GM18867 (cell line): Measurements from ENCODE around the gene ATP8B1.
"Not testable (repeated sequence)": the region's sequence is repeated elsewhere in the genome, so short reads cannot be mapped to it uniquely, and the experiment has no call there.

Experiments
- ATAC-seq: cut with Tn5 transposase; IDR thresholded peaks from one replicate; pipeline ENCODE4 v1.9.1; 2021; ENCODE audit warnings: mild to moderate bottlenecking, moderate library complexity; ENCODE audit not compliant: unreplicated experiment

Gene ATP8B1

DNA sequence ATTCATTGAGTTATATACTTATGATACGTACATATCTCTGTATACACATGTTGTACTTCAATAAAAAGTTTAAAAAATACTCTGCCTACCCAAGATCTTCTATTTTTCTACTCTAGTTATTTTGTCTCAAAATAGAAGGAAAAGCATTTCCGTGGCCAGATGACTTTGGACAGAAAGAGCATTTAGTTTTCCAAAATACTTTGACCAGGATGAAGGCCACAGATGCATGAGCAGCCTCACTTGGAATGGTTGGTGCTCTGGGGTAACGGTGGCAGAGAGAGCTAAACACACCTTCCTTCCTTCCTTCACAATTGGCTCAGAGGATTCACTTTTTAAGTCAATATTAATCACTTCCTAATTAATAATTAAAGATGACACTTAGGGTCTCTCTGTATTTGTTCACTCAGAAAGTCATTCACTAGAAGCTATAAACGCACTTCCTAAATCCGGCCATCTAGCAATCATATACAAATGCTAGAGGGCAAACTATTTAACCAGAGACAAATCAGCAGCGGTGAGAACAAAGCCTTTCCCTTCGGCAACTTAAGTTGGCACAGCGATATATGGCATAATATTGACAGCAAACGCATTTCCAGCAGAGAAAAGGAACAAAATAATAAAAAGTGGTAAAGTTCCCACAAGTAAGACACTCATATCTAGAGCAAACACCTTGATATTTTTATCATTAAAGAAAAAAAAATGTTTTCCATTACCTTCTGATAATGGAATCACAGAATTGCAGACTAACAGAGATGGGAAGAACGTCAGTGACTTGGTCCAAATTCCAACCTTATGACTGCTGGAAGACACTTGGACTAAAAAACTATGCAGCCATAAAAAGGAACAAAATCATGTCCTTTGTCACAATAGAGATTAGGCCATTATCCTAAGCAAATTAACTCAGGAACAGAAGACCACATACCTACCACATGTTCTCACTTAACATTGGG lies 125.6 kb downstream of the ATP8B1 start:
- ATAC-seq, result no peak

- ATAC-seq, result no peak
Measured at GRCh38 chr18:57674891-57675290, 128.2 kb downstream of the ATP8B1 start.

GRCh38 chr18:57670046-57670445 lies 133.1 kb downstream of the ATP8B1 start:
- no peak for ATAC-seq

DNA sequence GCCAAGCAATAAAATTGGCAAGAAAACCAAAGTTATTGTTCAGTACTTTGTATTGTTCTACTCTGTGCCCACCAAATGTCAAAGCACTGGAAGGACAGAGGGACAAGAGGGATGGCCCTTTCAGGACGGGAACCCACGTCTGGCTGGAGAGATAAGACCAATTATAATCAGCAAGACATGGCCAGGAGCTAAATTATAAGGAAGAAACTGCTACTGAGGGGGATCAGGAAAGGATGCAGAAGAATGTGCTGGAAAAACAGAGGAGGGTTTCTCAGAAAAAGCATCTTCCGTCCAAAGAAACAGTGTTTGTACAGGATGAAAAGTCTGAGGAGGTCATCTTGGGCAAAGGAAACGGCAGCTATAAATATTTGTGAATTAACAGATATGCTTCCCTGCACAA lies 135.1 kb downstream of the ATP8B1 start:
- no peak for ATAC-seq

GRCh38 chr18:57666818-57667497 lies 136.2 kb downstream of the ATP8B1 start:
- no peak for ATAC-seq

GRCh38 chr18:57664568-57665165 lies 138.4 kb downstream of the ATP8B1 start:
- ATAC-seq, result no peak

DNA sequence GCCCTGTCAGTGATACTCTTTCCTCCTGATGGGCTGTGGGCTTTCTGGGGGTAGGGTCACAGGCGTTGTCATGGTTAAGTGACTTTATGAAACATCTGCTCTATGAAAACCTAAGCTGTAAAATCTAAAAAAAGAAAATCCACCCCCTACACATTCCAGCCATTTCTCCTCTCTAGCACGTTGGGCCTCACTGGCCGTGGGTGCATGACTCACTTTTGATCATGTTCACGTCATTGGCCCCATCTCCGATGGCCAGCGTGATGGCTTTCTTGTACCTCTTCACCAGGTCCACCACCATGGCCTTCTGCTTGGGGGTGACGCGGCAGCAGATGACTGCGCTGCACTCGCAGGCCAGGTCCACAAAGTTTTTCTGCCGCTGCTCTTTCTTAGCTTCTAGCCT lies 142.2 kb downstream of the ATP8B1 start:
- ATAC-seq, result no peak

- no peak for ATAC-seq
Measured at GRCh38 chr18:57659460-57660102, 143.5 kb downstream of the ATP8B1 start.

GRCh38 chr18:57657542-57657941 lies 145.6 kb downstream of the ATP8B1 start:
- no peak for ATAC-seq

- ATAC-seq, result no peak
Measured at GRCh38 chr18:57655740-57656139, 147.4 kb downstream of the ATP8B1 start.

DNA sequence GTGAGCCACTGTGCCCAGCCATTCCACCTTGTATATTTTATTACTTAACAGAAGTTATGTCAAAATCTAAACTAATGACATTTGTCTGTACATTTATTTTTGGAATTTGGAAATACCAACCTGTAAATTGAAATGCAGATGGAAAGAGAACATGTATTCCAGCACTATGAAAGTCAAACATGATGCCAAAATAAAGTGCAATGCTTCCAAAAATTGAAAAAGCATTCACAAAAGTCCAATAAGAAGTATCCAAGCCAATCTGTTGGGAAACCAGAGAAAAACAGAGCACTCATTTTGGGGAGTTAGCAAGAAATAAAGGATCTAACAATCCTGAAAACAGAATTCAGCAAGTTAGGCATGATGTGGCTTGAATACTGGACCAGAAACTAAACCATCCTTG lies 151.2 kb downstream of the ATP8B1 start:
- ATAC-seq, result no peak

- peak; percentile 96 for ATAC-seq
Measured at GRCh38 chr18:57649556-57650500, 153.3 kb downstream of the ATP8B1 start.

GRCh38 chr18:57648414-57648813 lies 154.7 kb downstream of the ATP8B1 start:
- no peak for ATAC-seq

- no peak for ATAC-seq
Measured at GRCh38 chr18:57644540-57644939, 158.6 kb downstream of the ATP8B1 start.

GRCh38 chr18:57643726-57644125 lies 159.4 kb downstream of the ATP8B1 start:
- ATAC-seq, result not testable (repeated sequence)

DNA sequence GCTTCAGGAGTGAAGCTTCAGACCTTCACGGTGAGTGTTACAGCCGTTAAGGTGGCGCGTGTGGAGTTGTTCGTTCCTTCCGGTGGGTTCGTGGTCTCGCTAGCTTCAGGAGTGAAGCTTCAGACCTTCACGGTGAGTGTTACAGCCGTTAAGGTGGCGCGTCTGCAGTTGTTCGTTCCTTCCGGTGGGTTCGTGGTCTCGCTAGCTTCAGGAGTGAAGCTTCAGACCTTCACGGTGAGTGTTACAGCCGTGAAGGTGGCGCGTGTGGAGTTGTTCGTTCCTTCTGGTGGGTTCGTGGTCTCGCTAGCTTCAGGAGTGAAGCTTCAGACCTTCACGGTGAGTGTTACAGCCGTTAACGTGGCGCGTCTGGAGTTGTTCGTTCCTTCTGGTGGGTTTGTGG lies 160.7 kb downstream of the ATP8B1 start:
- ATAC-seq, result not testable (repeated sequence)

- ATAC-seq, result no peak
Measured at GRCh38 chr18:57640749-57641148, 162.4 kb downstream of the ATP8B1 start.

GRCh38 chr18:57640236-57640635 lies 162.9 kb downstream of the ATP8B1 start:
- no peak for ATAC-seq

- ATAC-seq, result no peak
Measured at GRCh38 chr18:57635003-57635822, 167.9 kb downstream of the ATP8B1 start.
